SK-N-SH treated with all-trans-retinoic acid at 6 μM for 48 hours (cell line): ENCODE data around the gene REXO1.
"Not testable (repeated sequence)": the region's sequence is repeated elsewhere in the genome, so short reads cannot be mapped to it uniquely, and the experiment has no call there.

Source experiments
- ATAC-seq: fragments of 200-7000 bp; cut with Tn5 transposase; 3 replicates; pipeline ENCODE4 v1.9.1; 2020; ENCODE audit warnings: mild to moderate bottlenecking, moderate library complexity
- ARNTL ChIP-seq: fragments of 450-650 bp; formaldehyde crosslinking; IDR thresholded peaks from 2 replicates; pipeline ENCODE4 v1.5.0; 2020; ENCODE audit warnings: low read depth, mild to moderate bottlenecking, moderate library complexity, borderline replicate concordance
- CSDC2 ChIP-seq: fragments of 250-450 bp; sonication (Bioruptor Pico); IDR thresholded peaks from 2 replicates; pipeline ENCODE4 v1.5.0; 2020; ENCODE audit warnings: mild to moderate bottlenecking, moderate library complexity
- CSRNP3 ChIP-seq: fragments of 250-450 bp; sonication (Bioruptor Pico); IDR thresholded peaks from 2 replicates; pipeline ENCODE4 v1.5.1; 2021; ENCODE audit warnings: mild to moderate bottlenecking, moderate library complexity
- ESRRG ChIP-seq: fragments of 250-450 bp; sonication (Bioruptor Pico); IDR thresholded peaks from 2 replicates; pipeline ENCODE4 v1.6.1; 2021; ENCODE audit warnings: mild to moderate bottlenecking
- OSR1 ChIP-seq: fragments of 250-450 bp; sonication (Bioruptor Pico); IDR thresholded peaks from 2 replicates; pipeline ENCODE4 v1.8.0; 2022; ENCODE audit warnings: moderate library complexity, mild to moderate bottlenecking, inconsistent platforms
- PATZ1 ChIP-seq: fragments of 250-450 bp; sonication (Bioruptor Pico); IDR thresholded peaks from 2 replicates; pipeline ENCODE4 v1.8.0; 2020; ENCODE audit warnings: mild to moderate bottlenecking, moderate library complexity, borderline replicate concordance
- PPARA ChIP-seq: fragments of 250-450 bp; sonication (Bioruptor Pico); IDR thresholded peaks from 2 replicates; pipeline ENCODE4 v1.5.0; 2020; ENCODE audit warnings: mild to moderate bottlenecking, borderline replicate concordance
- RARB ChIP-seq: fragments of 250-450 bp; sonication (Bioruptor Pico); IDR thresholded peaks from 2 replicates; pipeline ENCODE4 v1.8.0; 2021; ENCODE audit warnings: mild to moderate bottlenecking, moderate library complexity
- SNAI2 ChIP-seq: fragments of 250-450 bp; sonication (Bioruptor Pico); IDR thresholded peaks from 2 replicates; pipeline ENCODE4 v1.5.0; 2020; ENCODE audit warnings: mild to moderate bottlenecking, moderate library complexity
- ZFP3 ChIP-seq: fragments of 250-450 bp; sonication (Bioruptor Pico); IDR thresholded peaks from 2 replicates; pipeline ENCODE4 v1.5.0; 2020; ENCODE audit warnings: mild to moderate bottlenecking, moderate library complexity
- ZFP30 ChIP-seq: fragments of 450-650 bp; formaldehyde crosslinking; IDR thresholded peaks from 2 replicates; pipeline ENCODE4 v1.5.0; 2022; ENCODE audit warnings: mild to moderate bottlenecking, moderate library complexity
- ZNF70 ChIP-seq: fragments of 450-650 bp; formaldehyde crosslinking; IDR thresholded peaks from 2 replicates; pipeline ENCODE4 v1.5.0; 2020; ENCODE audit warnings: mild to moderate bottlenecking, moderate library complexity
- TF ChIP-seq, protein P1 (sequence below): fragments of 250-450 bp; sonication (Bioruptor Pico); IDR thresholded peaks from 2 replicates; pipeline ENCODE4 v1.5.0; 2020; ENCODE audit warnings: mild to moderate bottlenecking, moderate library complexity

The REXO1 gene

GRCh38 chr19:1799695-1800342, 48.5 kb downstream of the REXO1 start (continued):
- TF ChIP-seq, protein P1, sequence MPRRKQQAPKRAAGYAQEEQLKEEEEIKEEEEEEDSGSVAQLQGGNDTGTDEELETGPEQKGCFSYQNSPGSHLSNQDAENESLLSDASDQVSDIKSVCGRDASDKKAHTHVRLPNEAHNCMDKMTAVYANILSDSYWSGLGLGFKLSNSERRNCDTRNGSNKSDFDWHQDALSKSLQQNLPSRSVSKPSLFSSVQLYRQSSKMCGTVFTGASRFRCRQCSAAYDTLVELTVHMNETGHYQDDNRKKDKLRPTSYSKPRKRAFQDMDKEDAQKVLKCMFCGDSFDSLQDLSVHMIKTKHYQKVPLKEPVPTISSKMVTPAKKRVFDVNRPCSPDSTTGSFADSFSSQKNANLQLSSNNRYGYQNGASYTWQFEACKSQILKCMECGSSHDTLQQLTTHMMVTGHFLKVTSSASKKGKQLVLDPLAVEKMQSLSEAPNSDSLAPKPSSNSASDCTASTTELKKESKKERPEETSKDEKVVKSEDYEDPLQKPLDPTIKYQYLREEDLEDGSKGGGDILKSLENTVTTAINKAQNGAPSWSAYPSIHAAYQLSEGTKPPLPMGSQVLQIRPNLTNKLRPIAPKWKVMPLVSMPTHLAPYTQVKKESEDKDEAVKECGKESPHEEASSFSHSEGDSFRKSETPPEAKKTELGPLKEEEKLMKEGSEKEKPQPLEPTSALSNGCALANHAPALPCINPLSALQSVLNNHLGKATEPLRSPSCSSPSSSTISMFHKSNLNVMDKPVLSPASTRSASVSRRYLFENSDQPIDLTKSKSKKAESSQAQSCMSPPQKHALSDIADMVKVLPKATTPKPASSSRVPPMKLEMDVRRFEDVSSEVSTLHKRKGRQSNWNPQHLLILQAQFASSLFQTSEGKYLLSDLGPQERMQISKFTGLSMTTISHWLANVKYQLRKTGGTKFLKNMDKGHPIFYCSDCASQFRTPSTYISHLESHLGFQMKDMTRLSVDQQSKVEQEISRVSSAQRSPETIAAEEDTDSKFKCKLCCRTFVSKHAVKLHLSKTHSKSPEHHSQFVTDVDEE (CRISPR knock-in tag): no peak
- TF ChIP-seq ZFP30 (no peak), CSRNP3 (CRISPR knock-in tag) (no peak), PPARA (no peak), ZNF70 (CRISPR knock-in tag) (no peak)

- ATAC-seq: not testable (repeated sequence)
Observed at GRCh38 chr19:1797313-1797712, 51.0 kb downstream of the REXO1 start.

GRCh38 chr19:1796395-1797142, 51.7 kb downstream of the REXO1 start:
- no peak for TF ChIP-seq ZFP30
- no peak for TF ChIP-seq SNAI2 (CRISPR knock-in tag)
- peak; percentile 36 for ATAC-seq

DNA sequence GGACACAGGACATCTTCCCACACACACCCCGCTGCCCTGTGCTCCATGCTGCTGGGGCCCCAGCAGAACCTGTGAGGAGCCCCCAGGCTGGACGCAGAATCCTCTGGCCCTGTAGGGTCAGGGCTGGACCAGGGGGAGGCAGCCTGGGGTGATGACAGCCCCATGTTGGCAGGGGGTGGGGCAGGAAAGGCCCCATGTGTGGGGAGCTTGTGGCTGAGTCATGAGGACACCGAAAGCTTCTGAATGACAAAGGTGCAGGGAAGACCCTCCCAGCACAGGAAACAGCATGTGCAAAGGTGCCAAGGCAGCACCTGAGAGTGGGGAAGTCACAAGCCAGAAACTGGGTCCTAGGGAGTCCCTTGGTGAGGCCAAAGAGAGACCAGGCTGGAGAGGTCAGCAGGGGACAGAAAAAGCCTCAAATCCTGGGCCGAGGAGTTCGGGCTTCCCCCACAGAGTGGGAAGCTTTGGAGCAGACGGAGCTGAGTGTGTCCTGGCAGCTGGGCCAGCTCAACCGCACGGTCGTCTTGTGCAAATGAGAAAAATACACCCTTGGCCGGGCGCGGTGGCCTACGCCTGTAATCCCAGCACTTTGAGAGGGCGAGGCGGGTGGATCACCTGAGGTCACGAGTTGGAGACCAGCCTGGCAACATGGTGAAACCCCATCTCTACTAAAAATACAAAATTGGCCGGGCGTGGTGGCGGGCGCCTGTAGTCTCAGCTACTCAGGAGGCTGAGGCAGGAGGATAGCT, 53.7 kb downstream of the REXO1 start:
- TF ChIP-seq ARNTL (CRISPR knock-in tag): no peak
- ATAC-seq: no peak

DNA sequence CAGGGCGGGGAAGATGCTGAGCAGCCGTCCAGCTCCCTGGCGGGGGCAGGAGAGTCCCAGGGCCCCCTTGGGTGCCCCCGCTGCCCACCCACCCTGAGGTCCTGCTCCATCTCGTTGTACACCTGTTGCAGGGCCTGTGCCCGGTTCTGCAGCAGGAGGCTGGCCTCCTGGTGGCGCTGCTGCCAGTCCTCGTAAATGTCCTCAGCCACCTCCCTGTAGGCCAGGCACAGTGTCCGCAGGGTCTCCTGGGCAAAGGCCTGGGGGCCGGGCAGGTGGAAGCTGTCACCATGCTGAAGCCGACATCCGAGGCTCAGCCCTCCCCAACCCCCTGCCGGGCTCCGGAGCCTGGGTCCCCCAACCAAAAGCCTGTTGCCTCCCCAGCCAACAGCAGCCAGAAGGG, 56.4 kb downstream of the REXO1 start:
- no peak for ATAC-seq
- no peak for TF ChIP-seq RARB (CRISPR knock-in tag)
- no peak for TF ChIP-seq ARNTL (CRISPR knock-in tag)
- TF ChIP-seq, protein P1 (CRISPR knock-in tag): no peak
- TF ChIP-seq ZFP3: no peak

- no peak for ATAC-seq
- no peak for TF ChIP-seq PATZ1 (CRISPR knock-in tag)
- no peak for TF ChIP-seq ESRRG (CRISPR knock-in tag)
- TF ChIP-seq OSR1 (CRISPR knock-in tag): no peak
- no peak for TF ChIP-seq CSDC2 (CRISPR knock-in tag)
Observed at GRCh38 chr19:1790054-1790792, 58.1 kb downstream of the REXO1 start.
